BE2C (cell line): ENCODE data around the gene ADGRV1.
"Not testable (repeated sequence)": the region's sequence is repeated elsewhere in the genome, so short reads cannot be mapped to it uniquely, and the experiment has no call there.

Source experiments
- DNase-seq: peaks from one replicate; pipeline ENCODE4 v3.0.0-alpha.2; 2020
- H3K27me3 ChIP-seq: fragments of 250-450 bp; sonication (Bioruptor Pico); 2 replicates; pipeline ENCODE4 v1.5.1; 2020; ENCODE audit warnings: mild to moderate bottlenecking
- H3K36me3 ChIP-seq: fragments of 250-450 bp; sonication (Bioruptor Pico); 2 replicates; pipeline ENCODE4 v1.5.1; 2020; ENCODE audit warnings: mild to moderate bottlenecking
- H3K4me1 ChIP-seq: fragments of 250-450 bp; sonication (Bioruptor Pico); 2 replicates; pipeline ENCODE4 v1.5.1; 2020
- H3K4me3 ChIP-seq: 2 replicates; pipeline ENCODE4 v1.5.1; 2011; ENCODE audit warnings: low read depth, low read length
- H3K9me3 ChIP-seq: fragments of 250-450 bp; sonication (Bioruptor Pico); 2 replicates; pipeline ENCODE4 v1.5.1; 2020
- TF ChIP-seq, protein P1 (sequence below): IDR thresholded peaks from 2 replicates; pipeline ENCODE4 v1.5.1; 2012; ENCODE audit warnings: mild to moderate bottlenecking, low read depth, low read length

The ADGRV1 gene

DNA sequence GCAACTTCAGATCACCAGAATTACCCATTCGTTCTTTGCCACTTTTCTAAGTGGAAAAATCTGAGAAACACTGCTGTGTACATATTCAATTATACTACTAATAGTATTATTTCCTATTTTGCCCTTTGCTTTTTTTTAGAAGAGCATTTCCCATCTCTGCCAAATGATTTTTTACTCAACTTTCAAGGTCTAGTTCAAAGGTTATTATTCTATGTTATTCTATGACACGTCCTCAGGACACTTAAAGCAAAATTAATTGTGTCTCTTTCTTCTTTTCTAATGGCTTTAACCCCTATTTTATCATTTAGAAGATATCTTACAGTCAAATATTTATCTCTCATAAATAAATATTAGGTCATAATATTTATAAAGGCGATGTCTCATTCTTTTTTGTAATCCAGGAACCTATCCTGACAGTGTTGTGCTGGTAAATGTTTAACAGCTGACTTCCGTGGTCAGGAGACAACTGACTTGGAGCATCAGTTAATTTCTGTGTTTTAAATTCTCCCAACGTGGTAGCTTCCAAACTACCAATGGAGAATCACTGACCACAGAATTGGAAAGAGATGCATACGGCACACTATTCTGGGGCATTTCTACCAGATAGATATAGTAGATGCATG, 449.3 kb downstream of the ADGRV1 start:
- TF ChIP-seq, protein P1, sequence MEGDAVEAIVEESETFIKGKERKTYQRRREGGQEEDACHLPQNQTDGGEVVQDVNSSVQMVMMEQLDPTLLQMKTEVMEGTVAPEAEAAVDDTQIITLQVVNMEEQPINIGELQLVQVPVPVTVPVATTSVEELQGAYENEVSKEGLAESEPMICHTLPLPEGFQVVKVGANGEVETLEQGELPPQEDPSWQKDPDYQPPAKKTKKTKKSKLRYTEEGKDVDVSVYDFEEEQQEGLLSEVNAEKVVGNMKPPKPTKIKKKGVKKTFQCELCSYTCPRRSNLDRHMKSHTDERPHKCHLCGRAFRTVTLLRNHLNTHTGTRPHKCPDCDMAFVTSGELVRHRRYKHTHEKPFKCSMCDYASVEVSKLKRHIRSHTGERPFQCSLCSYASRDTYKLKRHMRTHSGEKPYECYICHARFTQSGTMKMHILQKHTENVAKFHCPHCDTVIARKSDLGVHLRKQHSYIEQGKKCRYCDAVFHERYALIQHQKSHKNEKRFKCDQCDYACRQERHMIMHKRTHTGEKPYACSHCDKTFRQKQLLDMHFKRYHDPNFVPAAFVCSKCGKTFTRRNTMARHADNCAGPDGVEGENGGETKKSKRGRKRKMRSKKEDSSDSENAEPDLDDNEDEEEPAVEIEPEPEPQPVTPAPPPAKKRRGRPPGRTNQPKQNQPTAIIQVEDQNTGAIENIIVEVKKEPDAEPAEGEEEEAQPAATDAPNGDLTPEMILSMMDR: no peak
- Histone ChIP-seq H3K36me3 (no peaks in the 10 kb centered on the region), H3K4me3 (no peak overlapping the region), H3K9me3 (no peaks in the 10 kb centered on the region), H3K27me3 (no peaks in the 10 kb centered on the region), H3K4me1 (peaks cover 4% of the 10 kb centered on the region; the same call in 1 of the 2 replicates)
- no peak for DNase-seq

DNA sequence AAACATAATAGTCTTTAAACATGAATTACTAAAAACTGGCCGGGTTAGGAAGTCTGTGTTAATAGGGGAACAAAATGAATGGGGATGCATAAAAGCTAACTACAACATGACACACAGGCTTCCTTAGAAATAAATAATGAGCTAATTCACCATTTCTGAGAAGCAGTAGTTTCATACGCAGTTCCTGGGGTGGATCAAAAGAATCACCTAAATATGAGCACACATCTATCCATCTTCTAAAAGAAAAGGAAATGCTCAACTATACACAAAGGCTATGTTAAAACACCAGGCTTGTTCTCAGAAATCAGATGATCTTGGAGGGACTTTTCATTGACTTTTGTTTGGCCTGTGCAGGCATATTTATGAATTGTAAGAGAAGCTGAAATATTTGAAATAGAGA, 451.5 kb downstream of the ADGRV1 start:
- Histone ChIP-seq H3K27me3 (no peaks in the 10 kb centered on the region), H3K9me3 (no peaks in the 10 kb centered on the region), H3K36me3 (no peaks in the 10 kb centered on the region), H3K4me1 (peaks cover 4% of the 10 kb centered on the region; the same call in 1 of the 2 replicates), H3K4me3 (no peak overlapping the region)
- TF ChIP-seq, protein P1: no peak
- DNase-seq: no peak

DNA sequence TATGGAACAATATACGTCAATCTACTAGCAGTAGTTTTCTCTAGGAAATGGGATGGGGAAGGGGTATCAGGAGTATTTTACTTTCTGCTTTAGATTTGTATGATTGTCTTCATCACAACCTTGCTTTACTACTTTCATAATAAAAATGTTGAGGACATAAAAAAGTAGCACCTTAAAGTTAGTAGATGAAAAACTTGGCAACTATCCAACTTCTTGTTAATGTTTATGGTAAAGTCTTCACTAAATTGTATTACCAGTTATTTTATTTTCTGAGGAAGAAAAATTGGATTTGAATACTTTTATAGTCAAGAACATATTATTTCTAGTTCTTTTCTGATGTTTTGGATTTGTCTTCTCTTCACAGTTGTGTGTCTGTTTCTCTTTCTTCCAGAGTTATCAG, 452.4 kb downstream of the ADGRV1 start:
- Histone ChIP-seq H3K4me1 (peaks cover 4% of the 10 kb centered on the region; the same call in 1 of the 2 replicates), H3K9me3 (no peaks in the 10 kb centered on the region), H3K36me3 (no peaks in the 10 kb centered on the region), H3K4me3 (no peak overlapping the region), H3K27me3 (no peaks in the 10 kb centered on the region)
- TF ChIP-seq, protein P1: no peak
- no peak for DNase-seq

DNA sequence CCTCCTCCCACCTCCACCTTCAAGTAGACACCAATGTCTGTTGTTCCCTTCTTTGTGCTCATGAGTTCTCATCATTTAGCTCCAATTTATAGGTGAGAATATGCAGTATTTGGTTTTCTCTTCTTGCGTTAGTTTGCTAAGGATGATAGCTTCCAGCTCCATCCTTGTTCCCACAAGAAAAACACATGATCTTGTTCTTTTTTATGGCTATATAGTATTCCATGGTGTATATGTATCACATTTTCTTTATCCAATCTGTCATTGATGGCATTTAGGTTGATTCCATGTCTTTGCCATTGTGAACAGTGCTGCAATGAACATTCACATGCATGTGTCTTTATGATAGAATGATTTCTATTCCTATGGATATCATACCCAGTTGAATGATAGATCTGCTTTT, 454.3 kb downstream of the ADGRV1 start:
- not testable (repeated sequence) for H3K27me3 ChIP-seq, H3K9me3 ChIP-seq, H3K4me3 ChIP-seq, DNase-seq, H3K4me1 ChIP-seq, H3K36me3 ChIP-seq

DNA sequence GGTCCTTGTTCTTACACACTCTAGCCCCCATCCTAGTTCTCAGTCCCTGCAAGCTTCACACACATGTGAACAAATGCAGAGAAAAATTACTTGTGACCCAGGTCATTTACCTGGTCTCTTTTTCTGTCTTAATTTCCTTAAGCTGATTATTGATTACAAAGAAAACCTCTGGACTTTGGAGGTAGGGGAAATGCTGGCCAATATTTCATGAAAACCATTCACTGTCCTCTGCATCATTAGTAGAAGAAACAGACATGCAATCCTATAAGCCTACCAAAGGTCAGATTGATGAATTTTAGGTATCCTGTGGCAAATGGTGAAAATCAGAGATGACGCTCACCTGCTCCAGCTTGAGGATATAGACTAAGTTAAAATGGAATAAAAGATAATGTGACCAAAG, 457.7 kb downstream of the ADGRV1 start:
- Histone ChIP-seq H3K4me1 (no peaks in the 10 kb centered on the region), H3K36me3 (no peaks in the 10 kb centered on the region)
- DNase-seq: no peak

DNA sequence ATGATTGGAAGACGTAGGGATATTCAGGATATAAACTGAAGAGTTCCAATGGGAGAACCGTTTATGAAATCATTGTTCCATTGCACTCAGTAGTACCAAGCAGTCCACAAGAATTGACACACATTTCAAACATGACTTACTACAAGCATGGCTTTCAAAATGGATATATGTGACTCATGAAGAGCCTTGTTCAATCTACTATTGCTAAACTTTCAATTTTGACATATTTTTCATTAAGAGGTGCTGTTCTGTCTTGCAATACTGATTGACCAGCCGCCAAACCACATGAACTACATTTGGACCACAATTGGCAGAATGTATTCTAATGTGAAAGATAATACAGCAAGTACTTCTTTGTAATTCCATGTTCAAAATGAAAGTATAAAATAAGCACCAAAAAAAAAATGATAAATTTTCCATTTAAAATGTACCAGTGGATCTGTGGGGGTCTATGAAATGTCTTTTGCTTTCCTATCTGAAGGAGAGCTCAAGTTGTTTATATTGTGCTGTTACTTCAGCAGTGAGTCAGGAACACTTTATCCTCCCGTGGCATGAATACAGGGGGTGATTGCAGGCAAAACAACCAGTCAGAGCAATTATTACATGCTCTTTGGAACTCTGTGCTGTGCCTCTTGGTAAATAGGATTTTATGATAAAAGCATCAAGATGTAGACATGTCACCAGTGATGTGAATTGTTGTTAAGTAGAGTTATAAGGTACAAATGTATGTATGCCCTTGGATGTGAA, 458.5 kb downstream of the ADGRV1 start:
- H3K9me3 ChIP-seq: no peaks in the 10 kb centered on the region
- DNase-seq: no peak
- no peak overlapping the region for H3K4me3 ChIP-seq

More for the DNA sequence above, 457.7 kb downstream of the ADGRV1 start:
- TF ChIP-seq, protein P1: no peak
- no peak overlapping the region for H3K4me3 ChIP-seq
- H3K27me3 ChIP-seq: no peaks in the 10 kb centered on the region
- H3K9me3 ChIP-seq: no peaks in the 10 kb centered on the region

More for the DNA sequence above, 458.5 kb downstream of the ADGRV1 start:
- Histone ChIP-seq H3K4me1 (no peaks in the 10 kb centered on the region), H3K27me3 (no peaks in the 10 kb centered on the region), H3K36me3 (no peaks in the 10 kb centered on the region)
- TF ChIP-seq, protein P1: no peak
